ENCODE data around the gene ADAMTS17.

Gene ADAMTS17

DNA sequence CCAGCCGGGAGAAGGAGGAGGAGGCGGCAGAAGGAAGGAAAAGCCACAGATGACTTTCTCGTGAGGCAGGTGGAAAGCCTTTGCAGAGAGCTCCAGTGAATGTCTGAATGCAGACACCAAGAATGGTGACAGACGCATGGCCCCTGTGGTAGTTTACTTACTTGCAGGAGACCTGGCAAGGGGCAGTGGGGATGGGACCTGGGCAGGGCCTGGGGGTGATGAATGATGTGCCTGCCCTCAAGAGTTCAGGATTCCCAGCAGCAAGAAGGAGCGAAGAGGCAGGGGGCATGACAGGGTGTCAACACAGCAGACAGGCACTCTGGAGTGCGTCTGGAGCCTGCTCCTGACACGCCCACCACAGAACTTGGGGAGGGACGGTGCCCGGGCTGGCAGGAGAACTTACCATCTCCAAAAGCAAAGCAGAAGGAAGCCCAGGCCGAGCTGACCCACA lies 348.1 kb downstream of the ADAMTS17 start:
- H3K79me2 ChIP-seq (ENCODE audit: insufficient read depth, low read length), result no peaks in the 10 kb centered on the region
- no peak for DNase-seq
- H3K4me3 ChIP-seq (ENCODE audit: low read depth in 1 of 2, low read length in 2 of 2), result no peak overlapping the region
- H3K9ac ChIP-seq (ENCODE audit: low read depth, low read length), result no peak overlapping the region
- TF ChIP-seq, protein P1, sequence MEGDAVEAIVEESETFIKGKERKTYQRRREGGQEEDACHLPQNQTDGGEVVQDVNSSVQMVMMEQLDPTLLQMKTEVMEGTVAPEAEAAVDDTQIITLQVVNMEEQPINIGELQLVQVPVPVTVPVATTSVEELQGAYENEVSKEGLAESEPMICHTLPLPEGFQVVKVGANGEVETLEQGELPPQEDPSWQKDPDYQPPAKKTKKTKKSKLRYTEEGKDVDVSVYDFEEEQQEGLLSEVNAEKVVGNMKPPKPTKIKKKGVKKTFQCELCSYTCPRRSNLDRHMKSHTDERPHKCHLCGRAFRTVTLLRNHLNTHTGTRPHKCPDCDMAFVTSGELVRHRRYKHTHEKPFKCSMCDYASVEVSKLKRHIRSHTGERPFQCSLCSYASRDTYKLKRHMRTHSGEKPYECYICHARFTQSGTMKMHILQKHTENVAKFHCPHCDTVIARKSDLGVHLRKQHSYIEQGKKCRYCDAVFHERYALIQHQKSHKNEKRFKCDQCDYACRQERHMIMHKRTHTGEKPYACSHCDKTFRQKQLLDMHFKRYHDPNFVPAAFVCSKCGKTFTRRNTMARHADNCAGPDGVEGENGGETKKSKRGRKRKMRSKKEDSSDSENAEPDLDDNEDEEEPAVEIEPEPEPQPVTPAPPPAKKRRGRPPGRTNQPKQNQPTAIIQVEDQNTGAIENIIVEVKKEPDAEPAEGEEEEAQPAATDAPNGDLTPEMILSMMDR (IDR thresholded peaks at IDR 0.05; ENCODE audit: borderline replicate concordance, extremely low read depth, low read length, poor library complexity, severe bottlenecking), result no peak
- TF ChIP-seq EZH2 (IDR thresholded peaks at IDR 0.05; ENCODE audit: borderline replicate concordance, low read depth, low read length, severe bottlenecking), result no peak
- no peaks in the 10 kb centered on the region for H3K4me1 ChIP-seq (ENCODE audit: insufficient read depth, low read length)
- no peak overlapping the region for H3K4me2 ChIP-seq (ENCODE audit: insufficient read depth, low read length)
- no peaks in the 10 kb centered on the region for H4K20me1 ChIP-seq (ENCODE audit: insufficient read depth, low read length)
- no peak overlapping the region for H2AFZ ChIP-seq (ENCODE audit: low read depth, low read length)
- H3K36me3 ChIP-seq (ENCODE audit: insufficient read depth, low read length), result peaks cover 85% of the 10 kb centered on the region
- peaks cover 9% of the 10 kb centered on the region for H3K9me3 ChIP-seq (ENCODE audit: insufficient read depth, low read length, severe bottlenecking)
- no peak for ATAC-seq (ENCODE audit: insufficient read depth, low read depth)
- H3K27me3 ChIP-seq (ENCODE audit: insufficient read depth, low read length, poor library complexity), result no peaks in the 10 kb centered on the region
- no peak overlapping the region for H3K27ac ChIP-seq (ENCODE audit: low read length)

DNA sequence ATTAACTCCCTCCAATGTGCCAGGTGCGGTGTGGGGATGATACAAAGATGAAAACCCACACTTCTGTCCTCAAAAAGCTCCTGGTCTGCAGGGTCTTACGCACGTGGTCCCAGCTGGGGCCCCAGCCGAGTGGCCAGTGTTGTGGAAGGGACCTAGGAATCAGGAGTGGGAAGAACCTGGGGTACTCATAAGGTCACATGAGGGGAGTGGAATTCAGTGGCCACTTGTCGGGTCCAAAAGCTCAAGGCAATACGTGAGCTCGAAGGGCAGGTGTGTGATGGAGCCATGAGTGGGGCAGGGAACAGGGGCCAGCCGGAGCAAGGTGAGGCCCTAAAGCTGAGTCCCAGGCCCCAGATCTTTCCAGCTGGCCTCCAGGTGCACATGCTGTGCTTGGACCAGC lies 348.5 kb downstream of the ADAMTS17 start:
- no peak for ATAC-seq (ENCODE audit: insufficient read depth, low read depth)
- no peaks in the 10 kb centered on the region for H4K20me1 ChIP-seq (ENCODE audit: insufficient read depth, low read length)
- H3K9me3 ChIP-seq (ENCODE audit: insufficient read depth, low read length, severe bottlenecking), result peaks cover 11% of the 10 kb centered on the region
- no peaks in the 10 kb centered on the region for H3K79me2 ChIP-seq (ENCODE audit: insufficient read depth, low read length)
- H3K4me2 ChIP-seq (ENCODE audit: insufficient read depth, low read length), result no peak overlapping the region
- no peak overlapping the region for H3K4me3 ChIP-seq (ENCODE audit: low read depth in 1 of 2, low read length in 2 of 2)
- no peak overlapping the region for H3K27ac ChIP-seq (ENCODE audit: low read length)
- TF ChIP-seq, protein P1 (IDR thresholded peaks at IDR 0.05; ENCODE audit: borderline replicate concordance, extremely low read depth, low read length, poor library complexity, severe bottlenecking), result no peak
- no peak for TF ChIP-seq EZH2 (IDR thresholded peaks at IDR 0.05; ENCODE audit: borderline replicate concordance, low read depth, low read length, severe bottlenecking)
- H3K4me1 ChIP-seq (ENCODE audit: insufficient read depth, low read length), result no peaks in the 10 kb centered on the region
- peaks cover 86% of the 10 kb centered on the region for H3K36me3 ChIP-seq (ENCODE audit: insufficient read depth, low read length)
- H3K27me3 ChIP-seq (ENCODE audit: insufficient read depth, low read length, poor library complexity), result no peaks in the 10 kb centered on the region
- no peak overlapping the region for H2AFZ ChIP-seq (ENCODE audit: low read depth, low read length)
- no peak for DNase-seq
- H3K9ac ChIP-seq (ENCODE audit: low read depth, low read length), result no peak overlapping the region

DNA sequence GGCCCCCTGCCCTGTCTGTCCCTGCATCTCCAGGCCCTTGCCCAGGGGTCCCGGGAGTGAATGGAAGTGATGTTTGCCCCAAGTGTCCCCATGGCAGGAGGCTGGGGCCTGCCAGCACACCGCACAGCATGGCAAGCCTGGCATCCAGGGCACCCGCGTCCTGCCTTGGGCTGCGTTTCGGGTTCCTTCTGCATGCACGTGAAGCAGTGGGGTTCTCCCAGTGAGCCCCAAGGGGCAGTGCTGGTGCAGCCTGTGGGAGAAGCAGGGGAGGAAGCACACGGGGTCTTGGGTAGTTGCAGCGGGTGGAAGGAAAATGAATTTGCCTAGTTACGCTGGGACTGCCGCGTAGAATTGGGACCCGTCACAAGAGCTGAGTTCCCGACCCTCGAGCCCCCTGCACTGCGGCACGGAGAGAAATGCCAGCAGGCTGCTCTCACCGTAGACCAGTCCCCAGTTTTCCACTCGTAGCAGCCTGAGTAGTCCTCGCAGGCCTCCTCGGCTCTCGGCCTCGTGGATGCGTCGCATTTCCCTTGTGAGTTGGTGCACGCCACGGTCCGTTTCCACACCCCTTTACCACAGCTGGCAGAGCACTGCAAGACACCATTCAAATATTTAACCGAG lies 349.1 kb downstream of the ADAMTS17 start:
- H3K36me3 ChIP-seq (ENCODE audit: insufficient read depth, low read length), result peaks cover 86% of the 10 kb centered on the region

More for the DNA sequence above, 349.1 kb downstream of the ADAMTS17 start:
- no peak overlapping the region for H3K9ac ChIP-seq (ENCODE audit: low read depth, low read length)
- H3K27ac ChIP-seq (ENCODE audit: low read length), result no peak overlapping the region
- no peaks in the 10 kb centered on the region for H3K4me1 ChIP-seq (ENCODE audit: insufficient read depth, low read length)
- H3K27me3 ChIP-seq (ENCODE audit: insufficient read depth, low read length, poor library complexity), result no peaks in the 10 kb centered on the region
- H3K4me2 ChIP-seq (ENCODE audit: insufficient read depth, low read length), result no peak overlapping the region
- ATAC-seq (ENCODE audit: insufficient read depth, low read depth) (no peak), DNase-seq (no peak)
- no peaks in the 10 kb centered on the region for H3K79me2 ChIP-seq (ENCODE audit: insufficient read depth, low read length)
- TF ChIP-seq EZH2 (IDR thresholded peaks at IDR 0.05; ENCODE audit: borderline replicate concordance, low read depth, low read length, severe bottlenecking), result no peak
- TF ChIP-seq, protein P1 (IDR thresholded peaks at IDR 0.05; ENCODE audit: borderline replicate concordance, extremely low read depth, low read length, poor library complexity, severe bottlenecking), result no peak
- H4K20me1 ChIP-seq (ENCODE audit: insufficient read depth, low read length), result no peaks in the 10 kb centered on the region
- H3K4me3 ChIP-seq (ENCODE audit: low read depth in 1 of 2, low read length in 2 of 2), result no peak overlapping the region
- H2AFZ ChIP-seq (ENCODE audit: low read depth, low read length), result no peak overlapping the region
- H3K9me3 ChIP-seq (ENCODE audit: insufficient read depth, low read length, severe bottlenecking), result peaks cover 11% of the 10 kb centered on the region
